Osteocyte (in vitro differentiated cells): ENCODE measurements around the gene BBIP1. TPM values are rescaled to one million over a fixed set of nuclear protein-coding genes. Genes with fewer than 3 reads are reported as not detected.
A peak's percentile ranks its signal among the peaks of the same experiment; 100 is the strongest.

Experiments used
- DNase-seq: peaks from one replicate; pipeline ENCODE4 v3.0.0; 2021; ENCODE audit warnings: mixed read lengths; ENCODE audit not compliant: unreplicated experiment; ENCODE audit errors: extremely low spot score
- H3K27ac Mint-ChIP-seq: one replicate; pipeline ENCODE4 v1.8.0; 2021; ENCODE audit warnings: mild to moderate bottlenecking, mixed read lengths; ENCODE audit not compliant: unreplicated experiment
- H3K27me3 Mint-ChIP-seq: one replicate; pipeline ENCODE4 v1.8.0; 2021; ENCODE audit warnings: mixed read lengths; ENCODE audit not compliant: unreplicated experiment
- H3K36me3 Mint-ChIP-seq: one replicate; pipeline ENCODE4 v1.8.0; 2021; ENCODE audit warnings: mixed read lengths; ENCODE audit not compliant: unreplicated experiment
- H3K4me1 Mint-ChIP-seq: one replicate; pipeline ENCODE4 v1.8.0; 2021; ENCODE audit warnings: mixed read lengths; ENCODE audit not compliant: unreplicated experiment
- H3K4me3 Mint-ChIP-seq: one replicate; pipeline ENCODE4 v1.8.0; 2021; ENCODE audit warnings: mild to moderate bottlenecking, moderate library complexity, mixed read lengths; ENCODE audit not compliant: unreplicated experiment
- H3K9me3 Mint-ChIP-seq: one replicate; pipeline ENCODE4 v1.8.0; 2021; ENCODE audit warnings: mixed read lengths; ENCODE audit not compliant: unreplicated experiment
- total RNA-seq: library from RNA; stranded (reverse); gene quantifications from 2 replicates; pipeline ENCODE4 v1.2.1, GENCODE V29; 2021
- TF ChIP-seq, protein P1 (sequence below): fragments of 200-600 bp; sonication (generic); IDR thresholded peaks from 2 replicates; pipeline ENCODE4 v1.5.0; 2021; ENCODE audit warnings: antibody characterized with exemption, mild to moderate bottlenecking, moderate library complexity

Gene BBIP1
- total RNA-seq, 1 donor from 2014 or later = 39.5 TPM

DNA sequence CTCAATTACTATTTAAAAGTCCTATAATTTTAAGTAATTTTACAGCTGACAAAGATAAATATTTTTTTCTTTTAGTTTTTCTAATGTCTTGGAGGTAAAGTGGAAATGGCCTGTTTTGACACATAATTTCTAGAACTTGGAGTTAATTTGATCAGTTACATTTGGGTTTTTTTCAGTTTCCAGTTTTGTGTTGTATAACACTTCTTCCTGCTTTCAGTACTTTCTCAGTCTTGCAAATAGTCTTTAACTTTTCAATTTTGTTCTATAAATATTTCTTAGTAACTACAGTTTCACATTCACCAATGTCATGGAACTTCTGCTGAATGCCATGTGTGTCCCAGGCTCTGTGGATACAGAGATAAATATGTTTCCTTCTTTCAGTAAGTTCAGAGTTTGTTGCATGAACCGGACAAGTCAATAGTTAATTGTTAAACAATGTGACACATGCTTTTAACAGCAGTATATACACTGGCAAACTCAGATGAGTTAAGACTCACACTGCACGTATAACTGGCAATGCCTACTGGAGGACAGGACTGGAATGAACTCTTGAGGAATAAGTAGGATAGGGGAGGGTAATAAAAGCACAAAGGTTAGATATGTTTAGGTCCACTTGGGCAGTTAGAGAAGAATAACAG is 5.0 kb upstream of the BBIP1 start:
- H3K4me3 Mint-ChIP-seq = no peak overlapping the region
- H3K27ac Mint-ChIP-seq = no peak overlapping the region
- H3K27me3 Mint-ChIP-seq = no peaks in the 10 kb centered on the region
- no peak for DNase-seq
- peaks cover 43% of the 10 kb centered on the region for H3K4me1 Mint-ChIP-seq
- no peaks in the 10 kb centered on the region for H3K9me3 Mint-ChIP-seq
- TF ChIP-seq, protein P1, sequence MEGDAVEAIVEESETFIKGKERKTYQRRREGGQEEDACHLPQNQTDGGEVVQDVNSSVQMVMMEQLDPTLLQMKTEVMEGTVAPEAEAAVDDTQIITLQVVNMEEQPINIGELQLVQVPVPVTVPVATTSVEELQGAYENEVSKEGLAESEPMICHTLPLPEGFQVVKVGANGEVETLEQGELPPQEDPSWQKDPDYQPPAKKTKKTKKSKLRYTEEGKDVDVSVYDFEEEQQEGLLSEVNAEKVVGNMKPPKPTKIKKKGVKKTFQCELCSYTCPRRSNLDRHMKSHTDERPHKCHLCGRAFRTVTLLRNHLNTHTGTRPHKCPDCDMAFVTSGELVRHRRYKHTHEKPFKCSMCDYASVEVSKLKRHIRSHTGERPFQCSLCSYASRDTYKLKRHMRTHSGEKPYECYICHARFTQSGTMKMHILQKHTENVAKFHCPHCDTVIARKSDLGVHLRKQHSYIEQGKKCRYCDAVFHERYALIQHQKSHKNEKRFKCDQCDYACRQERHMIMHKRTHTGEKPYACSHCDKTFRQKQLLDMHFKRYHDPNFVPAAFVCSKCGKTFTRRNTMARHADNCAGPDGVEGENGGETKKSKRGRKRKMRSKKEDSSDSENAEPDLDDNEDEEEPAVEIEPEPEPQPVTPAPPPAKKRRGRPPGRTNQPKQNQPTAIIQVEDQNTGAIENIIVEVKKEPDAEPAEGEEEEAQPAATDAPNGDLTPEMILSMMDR = no peak
- peaks cover 3% of the 10 kb centered on the region for H3K36me3 Mint-ChIP-seq

DNA sequence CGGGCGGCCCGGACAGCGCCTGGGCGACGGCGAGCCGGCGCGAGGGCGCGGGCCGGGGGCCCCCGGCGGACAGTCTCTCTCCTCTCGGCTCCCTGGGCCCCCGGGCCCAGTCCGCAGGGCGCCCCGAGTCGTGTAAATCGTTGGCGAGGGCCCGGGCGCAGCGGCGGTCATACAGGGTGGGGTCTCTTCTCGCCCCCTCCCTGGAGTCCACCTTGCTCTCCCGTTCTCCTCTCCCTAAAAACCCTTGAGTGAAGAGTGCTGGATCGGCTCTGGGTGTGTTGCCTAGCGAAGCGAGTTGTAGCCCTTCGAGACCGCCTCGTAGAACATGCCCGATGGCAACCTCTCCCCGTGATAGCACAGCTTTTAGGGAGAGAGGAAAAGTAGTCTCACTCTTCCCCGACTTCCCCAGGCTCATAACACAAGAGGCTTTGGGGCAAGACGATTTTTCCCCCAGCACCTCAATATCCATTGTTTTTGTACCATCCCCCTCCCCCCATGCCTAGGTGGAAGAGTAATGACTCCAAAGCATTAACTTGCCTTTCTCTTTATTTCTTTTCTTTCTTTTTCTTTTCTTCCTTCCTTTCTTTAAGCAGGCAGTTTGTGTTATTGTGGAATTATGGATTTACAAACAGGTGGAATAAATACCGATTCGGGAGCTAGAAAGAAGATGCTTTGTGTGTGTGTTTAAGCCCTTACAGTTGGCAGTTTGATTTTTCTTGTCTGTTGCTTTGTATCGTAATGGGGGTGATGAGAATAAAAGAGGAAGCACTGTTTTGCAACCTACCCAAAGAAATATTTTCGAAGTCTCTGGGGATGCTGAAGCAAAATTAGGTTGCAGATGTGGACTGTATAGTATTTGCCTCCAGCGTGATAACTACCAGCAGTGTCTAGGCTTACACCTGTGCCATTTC is 1.2 kb upstream of the BBIP1 start:
- H3K27me3 Mint-ChIP-seq = no peaks in the 10 kb centered on the region
- peaks cover 57% of the 10 kb centered on the region for H3K4me1 Mint-ChIP-seq
- no peaks in the 10 kb centered on the region for H3K9me3 Mint-ChIP-seq
- peak overlapping the region; percentile 90 for H3K4me3 Mint-ChIP-seq
- H3K27ac Mint-ChIP-seq = peak overlapping the region; percentile 92
- DNase-seq = no peak
- TF ChIP-seq, protein P1 = no peak
- H3K36me3 Mint-ChIP-seq = peaks cover 3% of the 10 kb centered on the region

DNA sequence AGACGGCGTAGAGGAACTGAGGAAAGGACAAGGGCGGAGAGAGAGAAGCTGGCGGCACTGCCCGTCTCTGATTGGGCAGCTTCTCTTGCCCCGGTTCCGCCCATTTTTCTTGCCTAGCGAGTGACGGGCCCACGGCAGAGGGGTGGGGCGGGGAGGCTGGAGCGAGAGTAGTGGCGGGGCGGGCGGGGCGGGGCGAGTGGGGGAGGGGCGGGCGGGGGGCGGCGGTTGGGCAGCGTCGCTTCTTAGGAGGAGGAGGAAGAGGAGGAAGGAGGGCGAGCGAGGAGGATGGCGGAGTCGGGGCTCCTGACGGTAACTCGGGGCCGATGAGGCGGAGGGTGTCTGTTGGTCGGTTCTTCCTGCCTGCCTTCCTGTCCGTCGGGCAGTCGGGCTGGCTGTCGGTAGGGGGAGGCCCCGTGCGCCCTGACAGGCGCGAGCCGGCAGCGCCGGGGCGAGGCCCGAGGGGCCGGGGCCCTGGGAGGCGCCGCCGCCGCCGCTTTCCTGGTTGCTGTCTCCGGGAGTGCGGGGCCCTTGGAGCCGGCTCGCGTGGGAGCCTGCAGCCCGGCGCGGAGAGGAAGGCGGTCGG is 460 bp upstream of the BBIP1 start, which contains the start of gene SHOC2:
Gene SHOC2, plus strand, starts transcription at position 256 of the 583 bp plus-strand sequence. CDS start 44,755 bp downstream, outside the sequence.
- Mint-ChIP-seq H3K27me3 (no peaks in the 10 kb centered on the region), H3K36me3 (peaks cover 3% of the 10 kb centered on the region), H3K4me1 (peaks cover 60% of the 10 kb centered on the region), H3K4me3 (peak within 1 kb of the TSS; percentile 97), H3K9me3 (no peaks in the 10 kb centered on the region), H3K27ac (peak within 1 kb of the TSS; percentile 100)
- DNase-seq = peak; percentile 100
- TF ChIP-seq, protein P1 = peak; percentile 43

DNA sequence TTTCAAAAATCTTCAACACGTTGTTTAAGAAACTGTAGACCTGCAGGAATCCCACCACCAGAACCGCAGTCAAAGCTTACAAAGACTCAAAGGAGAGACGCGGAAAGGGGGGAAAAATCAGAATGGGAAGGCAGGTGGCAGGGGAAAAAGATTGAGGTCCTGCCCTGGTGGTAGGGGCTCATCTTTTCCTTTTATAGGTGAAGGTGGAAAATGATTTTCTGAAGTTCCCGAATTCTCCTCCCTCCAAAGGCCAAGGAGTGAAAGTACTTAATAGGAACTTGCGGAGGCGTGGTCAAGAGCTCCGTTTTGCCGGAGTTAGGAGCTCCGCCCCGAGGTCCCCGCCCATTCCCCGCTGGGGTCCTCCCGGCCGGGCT is 724 bp downstream of the BBIP1 start:
- DNase-seq = no peak
- Mint-ChIP-seq H3K27ac (peak overlapping the region; percentile 100), H3K4me3 (peak overlapping the region; percentile 97), H3K4me1 (peaks cover 56% of the 10 kb centered on the region), H3K9me3 (no peaks in the 10 kb centered on the region), H3K36me3 (no peaks in the 10 kb centered on the region), H3K27me3 (no peaks in the 10 kb centered on the region)
- TF ChIP-seq, protein P1 = no peak
